Gastrocnemius medialis (tissue), 4 donors: ENCODE data around the gene MEMO1.
"Not testable (repeated sequence)": the region's sequence is repeated elsewhere in the genome, so short reads cannot be mapped to it uniquely, and the experiment has no call there.

Experiments used
- POLR2A ChIP-seq, 2 donors: fragments of 450-650 bp; IDR thresholded peaks; one replicate each; pipeline ENCODE4 v1.6.1; 2017; ENCODE audit warnings: antibody characterized with exemption in 2 of 2, mild to moderate bottlenecking in 2 of 2, moderate library complexity in 2 of 2
- TF ChIP-seq, protein P1 (sequence below), 5 experiments: fragments of 450-650 bp in 3 of 5; fragments of 200-600 bp in 2 of 5; sonication (generic) in 2 of 5; IDR thresholded peaks in 4 of 5; conservative IDR thresholded peaks in 1 of 5; 1 replicate in 4 of 5; 2 replicates in 1 of 5; pipeline ENCODE4 v1.5.1; 2016 to 2019; ENCODE audit warnings: antibody characterized with exemption in 5 of 5, mild to moderate bottlenecking in 3 of 5, moderate library complexity in 3 of 5

DNA sequence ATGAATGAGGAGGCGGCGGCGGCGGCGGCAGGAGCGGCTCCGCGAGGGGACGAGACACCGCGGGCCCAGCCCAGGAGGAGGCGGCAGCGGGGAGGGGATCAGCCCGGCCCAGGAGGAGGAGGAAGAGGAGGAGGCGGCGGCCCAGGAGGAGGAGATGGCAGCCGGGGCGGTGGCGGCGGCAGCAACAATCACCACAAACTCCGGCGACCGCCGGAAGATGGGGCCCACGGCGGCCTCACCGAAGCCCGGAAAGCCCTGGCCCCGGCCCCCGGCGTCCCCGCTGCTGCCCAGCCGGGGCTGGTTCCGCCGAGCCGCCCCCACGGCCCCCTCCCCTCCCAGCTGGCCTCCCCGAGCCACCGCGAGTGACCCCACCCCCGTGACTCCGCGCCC lies 533 bp downstream of the MEMO1 start:
- TF ChIP-seq, protein P1, sequence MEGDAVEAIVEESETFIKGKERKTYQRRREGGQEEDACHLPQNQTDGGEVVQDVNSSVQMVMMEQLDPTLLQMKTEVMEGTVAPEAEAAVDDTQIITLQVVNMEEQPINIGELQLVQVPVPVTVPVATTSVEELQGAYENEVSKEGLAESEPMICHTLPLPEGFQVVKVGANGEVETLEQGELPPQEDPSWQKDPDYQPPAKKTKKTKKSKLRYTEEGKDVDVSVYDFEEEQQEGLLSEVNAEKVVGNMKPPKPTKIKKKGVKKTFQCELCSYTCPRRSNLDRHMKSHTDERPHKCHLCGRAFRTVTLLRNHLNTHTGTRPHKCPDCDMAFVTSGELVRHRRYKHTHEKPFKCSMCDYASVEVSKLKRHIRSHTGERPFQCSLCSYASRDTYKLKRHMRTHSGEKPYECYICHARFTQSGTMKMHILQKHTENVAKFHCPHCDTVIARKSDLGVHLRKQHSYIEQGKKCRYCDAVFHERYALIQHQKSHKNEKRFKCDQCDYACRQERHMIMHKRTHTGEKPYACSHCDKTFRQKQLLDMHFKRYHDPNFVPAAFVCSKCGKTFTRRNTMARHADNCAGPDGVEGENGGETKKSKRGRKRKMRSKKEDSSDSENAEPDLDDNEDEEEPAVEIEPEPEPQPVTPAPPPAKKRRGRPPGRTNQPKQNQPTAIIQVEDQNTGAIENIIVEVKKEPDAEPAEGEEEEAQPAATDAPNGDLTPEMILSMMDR (IDR thresholded peaks at IDR 0.05 in 4 of 5, conservative IDR thresholded peaks at IDR 0.05 in 1 of 5) = not testable (repeated sequence)
- not testable (repeated sequence) for TF ChIP-seq POLR2A (IDR thresholded peaks at IDR 0.05)
